CD4-positive, alpha-beta T cell (primary cell): Measurements from ENCODE around the gene CCDC51. TPM values are rescaled to one million over a fixed set of nuclear protein-coding genes. Genes with fewer than 3 reads are reported as not detected.

Experiments used
- ATAC-seq: fragments of 200-7000 bp; cut with Tn5 transposase; one replicate; pipeline ENCODE4 v1.10.0; 2022; ENCODE audit warnings: mild to moderate bottlenecking; ENCODE audit not compliant: poor library complexity
- CTCF ChIA-PET: fragments of 350-600 bp; sonication (Branson Sonifier 250); formaldehyde crosslinking; loops from one replicate; lab custom pipeline; 2021; ENCODE audit warnings: antibody characterized with exemption, inconsistent platforms; lab: Charles Lee
- POLR2A ChIA-PET: fragments of 350-600 bp; sonication (Branson Sonifier 250); formaldehyde crosslinking; loops from one replicate; lab custom pipeline; 2021; ENCODE audit warnings: antibody characterized with exemption, inconsistent platforms; lab: Charles Lee
- DNase-seq, 14 experiments: peaks; one replicate each; pipeline ENCODE4 v3.0.0-alpha.2; 2013 to 2020; ENCODE audit warnings: mixed read lengths in 2 of 14
- H3K27ac ChIP-seq, 2 donors: one replicate each; pipeline versions ENCODE4 v1.5.1 to v1.7.0; 2013; ENCODE audit warnings: low read length in 2 of 2, low read depth in 1 of 2, mild to moderate bottlenecking in 1 of 2
- H3K27me3 ChIP-seq, 2 experiments: 1 replicate in 1 of 2; 2 replicates in 1 of 2; pipeline versions ENCODE4 v1.6.1 to v1.7.0; 2013; ENCODE audit warnings: low read length in 2 of 2, control low read depth in 1 of 2, mild to moderate bottlenecking in 1 of 2, moderate library complexity in 1 of 2; ENCODE audit not compliant: insufficient read depth in 2 of 2, control insufficient read depth in 1 of 2
- H3K36me3 ChIP-seq: one replicate; pipeline ENCODE4 v1.6.1; 2013; ENCODE audit warnings: low read length, control low read depth; ENCODE audit not compliant: insufficient read depth
- H3K4me1 ChIP-seq: one replicate; pipeline ENCODE4 v1.6.1; 2013; ENCODE audit warnings: low read length, control low read depth; ENCODE audit not compliant: insufficient read depth
- H3K4me3 ChIP-seq: one replicate; pipeline ENCODE4 v1.5.1; 2013; ENCODE audit warnings: mild to moderate bottlenecking, low read length, moderate library complexity
- H3K9me3 ChIP-seq, 2 experiments: 1 replicate in 1 of 2; 2 replicates in 1 of 2; pipeline versions ENCODE4 v1.6.1 to v1.7.0; 2013; ENCODE audit warnings: low read length in 2 of 2, mild to moderate bottlenecking in 2 of 2, control low read depth in 1 of 2, moderate library complexity in 1 of 2; ENCODE audit not compliant: control insufficient read depth in 1 of 2, insufficient read depth in 1 of 2
- H3K27ac Mint-ChIP-seq: one replicate; pipeline ENCODE4 v1.8.0; 2020; ENCODE audit warnings: mixed read lengths
- H3K27me3 Mint-ChIP-seq: one replicate; pipeline ENCODE4 v1.8.0; 2021; ENCODE audit warnings: mixed read lengths
- H3K36me3 Mint-ChIP-seq: one replicate; pipeline ENCODE4 v1.8.0; 2021; ENCODE audit warnings: low read depth, mixed read lengths
- H3K4me1 Mint-ChIP-seq: one replicate; pipeline ENCODE4 v1.8.0; 2021; ENCODE audit warnings: low read depth, mixed read lengths
- H3K4me3 Mint-ChIP-seq: one replicate; pipeline ENCODE4 v1.8.0; 2020; ENCODE audit warnings: mild to moderate bottlenecking, mixed read lengths
- H3K9me3 Mint-ChIP-seq: one replicate; pipeline ENCODE4 v1.8.0; 2020; ENCODE audit warnings: mixed read lengths
- intact Hi-C, 2 experiments: fragments of 100-400 bp; cut with DNase I in 1 of 2; cut with micrococcal nuclease in 1 of 2; formaldehyde crosslinking; loops; one replicate each; pipeline versions ENCODE4 v1.15.1 to v1.9.0; 2023 to 2025; cut with DNase I, micrococcal nuclease
- total RNA-seq, 174 experiments: library from RNA in 2 of 174; stranded (reverse) in 2 of 174; gene quantifications; one replicate each; pipeline ENCODE4 v1.2.3 and lab custom pipeline; 2021 to 2026
- TF ChIP-seq, protein P1 (sequence below): fragments of 200-600 bp; IDR thresholded peaks from one replicate; pipeline ENCODE4 v1.8.0; 2022; ENCODE audit warnings: antibody characterized with exemption, mild to moderate bottlenecking

CCDC51 gene
- total RNA-seq, 2 experiments from 2014 or later, result 5.5 to 5.8 TPM

GRCh38 chr3:48425281-48425812 is 14.6 kb downstream of the CCDC51 start:
- Histone ChIP-seq H3K4me1 (peaks cover 15% of the 10 kb centered on the region), H3K4me3 (no peak overlapping the region), H3K36me3 (no peaks in the 10 kb centered on the region), H3K9me3 (no peaks in the 10 kb centered on the region), H3K27ac (no peak overlapping the region), H3K27me3 (no peaks in the 10 kb centered on the region)
- no peaks in the 10 kb centered on the region for H3K27me3 Mint-ChIP-seq
- ChIA-PET CTCF (no interaction called here), POLR2A (no interaction called here)
- DNase-seq (no peak), ATAC-seq (no peak)
- H3K4me1 Mint-ChIP-seq, result peaks cover 2% of the 10 kb centered on the region
- intact Hi-C loops, result no loop called here
- H3K4me3 Mint-ChIP-seq, result no peak overlapping the region
- H3K9me3 Mint-ChIP-seq, result no peaks in the 10 kb centered on the region
- H3K36me3 Mint-ChIP-seq, result no peaks in the 10 kb centered on the region
- TF ChIP-seq, protein P1, sequence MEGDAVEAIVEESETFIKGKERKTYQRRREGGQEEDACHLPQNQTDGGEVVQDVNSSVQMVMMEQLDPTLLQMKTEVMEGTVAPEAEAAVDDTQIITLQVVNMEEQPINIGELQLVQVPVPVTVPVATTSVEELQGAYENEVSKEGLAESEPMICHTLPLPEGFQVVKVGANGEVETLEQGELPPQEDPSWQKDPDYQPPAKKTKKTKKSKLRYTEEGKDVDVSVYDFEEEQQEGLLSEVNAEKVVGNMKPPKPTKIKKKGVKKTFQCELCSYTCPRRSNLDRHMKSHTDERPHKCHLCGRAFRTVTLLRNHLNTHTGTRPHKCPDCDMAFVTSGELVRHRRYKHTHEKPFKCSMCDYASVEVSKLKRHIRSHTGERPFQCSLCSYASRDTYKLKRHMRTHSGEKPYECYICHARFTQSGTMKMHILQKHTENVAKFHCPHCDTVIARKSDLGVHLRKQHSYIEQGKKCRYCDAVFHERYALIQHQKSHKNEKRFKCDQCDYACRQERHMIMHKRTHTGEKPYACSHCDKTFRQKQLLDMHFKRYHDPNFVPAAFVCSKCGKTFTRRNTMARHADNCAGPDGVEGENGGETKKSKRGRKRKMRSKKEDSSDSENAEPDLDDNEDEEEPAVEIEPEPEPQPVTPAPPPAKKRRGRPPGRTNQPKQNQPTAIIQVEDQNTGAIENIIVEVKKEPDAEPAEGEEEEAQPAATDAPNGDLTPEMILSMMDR, result no peak
- H3K27ac Mint-ChIP-seq, result no peak overlapping the region

DNA sequence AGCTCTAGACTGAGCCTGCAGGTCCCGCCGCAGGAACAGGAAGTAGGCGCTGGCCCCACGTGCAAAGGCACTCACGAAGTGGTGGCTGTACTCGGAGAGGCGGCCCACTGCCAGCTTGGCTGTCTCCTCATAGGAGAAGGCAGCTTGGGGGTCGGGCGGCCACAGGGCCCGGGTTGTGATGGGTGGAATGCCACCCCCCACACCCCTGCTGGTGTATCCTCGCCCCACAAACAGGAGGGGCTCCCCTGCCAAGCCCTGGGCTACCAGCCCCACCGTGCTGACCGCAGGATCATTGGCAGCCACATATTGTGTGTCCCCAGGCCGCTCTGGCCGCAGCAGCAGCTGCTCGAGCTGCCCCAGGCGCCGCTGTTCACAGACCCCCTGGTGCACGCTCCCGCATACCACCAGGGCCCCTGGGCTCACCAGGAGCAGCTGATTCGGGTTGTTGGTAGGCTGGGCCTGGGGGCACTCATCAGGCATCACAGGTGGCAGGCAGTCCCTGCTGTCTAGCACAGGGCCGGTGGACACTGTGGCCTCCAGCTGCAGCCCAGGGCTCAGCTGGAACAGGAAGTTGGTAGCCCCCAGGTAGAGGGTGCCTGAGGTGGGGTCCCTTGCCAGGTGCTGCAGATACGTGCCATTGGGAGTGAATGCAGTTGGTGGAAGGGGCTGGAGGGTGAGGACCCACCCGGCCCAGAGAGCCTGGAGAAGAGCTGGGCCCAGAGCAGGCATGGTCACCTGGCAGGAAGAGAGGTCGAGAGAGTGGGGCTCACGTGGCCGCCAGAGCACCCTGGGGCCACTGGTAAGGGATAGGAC is 15.8 kb downstream of the CCDC51 start:
- POLR2A ChIA-PET, result no interaction called here
- TF ChIP-seq, protein P1, result no peak
- H3K27me3 ChIP-seq, result no peaks in the 10 kb centered on the region
- no peaks in the 10 kb centered on the region for H3K9me3 Mint-ChIP-seq
- intact Hi-C loops, result no loop called here
- no peaks in the 10 kb centered on the region for H3K27me3 Mint-ChIP-seq
- H3K4me1 ChIP-seq, result peaks cover 7% of the 10 kb centered on the region
- H3K27ac Mint-ChIP-seq, result no peak overlapping the region
- CTCF ChIA-PET, result interaction anchor here (0.6 to 2.6 kb wide), 2 partner anchors 12 to 78 kb away, joined by 3 to 7 read pairs; no protein-coding TSS in a partner anchor
- H3K4me3 Mint-ChIP-seq, result no peak overlapping the region
- H3K36me3 ChIP-seq, result no peaks in the 10 kb centered on the region
- no peaks in the 10 kb centered on the region for H3K4me1 Mint-ChIP-seq
- no peaks in the 10 kb centered on the region for H3K36me3 Mint-ChIP-seq
- no peak for DNase-seq
- no peak overlapping the region for H3K27ac ChIP-seq
- no peaks in the 10 kb centered on the region for H3K9me3 ChIP-seq
- ATAC-seq, result no peak
- no peak overlapping the region for H3K4me3 ChIP-seq

DNA sequence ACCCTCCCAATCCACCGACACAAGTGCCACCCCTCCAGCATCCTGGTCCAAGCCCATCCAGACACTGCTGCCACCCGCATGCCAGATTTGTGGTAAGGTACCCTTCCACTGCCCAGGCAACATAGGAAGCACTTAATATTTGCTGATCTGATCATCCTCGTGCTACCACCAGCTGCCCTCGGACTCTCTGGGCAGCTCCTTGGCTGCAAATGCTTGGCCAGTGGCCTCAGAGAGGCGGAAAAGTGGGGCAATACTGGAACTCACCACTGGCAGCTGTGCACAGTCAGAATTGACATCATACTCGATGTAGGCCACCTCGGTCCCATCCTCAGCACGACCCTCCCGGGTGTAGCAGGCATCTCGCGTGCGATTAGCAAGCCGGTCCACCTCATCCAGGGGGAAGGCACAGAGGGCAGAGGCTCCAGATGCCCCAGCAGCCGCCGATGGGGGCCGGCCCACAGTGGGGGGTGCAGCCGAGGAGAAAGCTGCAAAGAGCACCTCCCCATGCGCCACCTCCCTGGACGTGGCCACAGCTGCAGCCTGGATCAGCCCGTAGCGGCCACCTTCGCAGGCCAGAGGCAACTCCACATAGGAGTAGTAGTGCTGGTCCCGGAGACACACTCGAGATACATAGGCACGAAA is 16.6 kb downstream of the CCDC51 start:
- ATAC-seq (no peak), DNase-seq (no peak)
- H3K9me3 Mint-ChIP-seq, result no peaks in the 10 kb centered on the region
- H3K36me3 Mint-ChIP-seq, result no peaks in the 10 kb centered on the region
- no peaks in the 10 kb centered on the region for H3K36me3 ChIP-seq
- H3K27me3 ChIP-seq, result no peaks in the 10 kb centered on the region
- no peaks in the 10 kb centered on the region for H3K27me3 Mint-ChIP-seq
- TF ChIP-seq, protein P1, result no peak
- no peak overlapping the region for H3K27ac Mint-ChIP-seq
- peaks cover under 1% of the 10 kb centered on the region for H3K4me1 ChIP-seq
- no peak overlapping the region for H3K27ac ChIP-seq
- H3K9me3 ChIP-seq, result no peaks in the 10 kb centered on the region
- H3K4me1 Mint-ChIP-seq, result no peaks in the 10 kb centered on the region
- ChIA-PET CTCF (interaction anchor here (0.6 to 2.6 kb wide), 2 partner anchors 13 to 79 kb away, joined by 3 to 7 read pairs; no protein-coding TSS in a partner anchor), POLR2A (no interaction called here)
- H3K4me3 Mint-ChIP-seq, result no peak overlapping the region
- no peak overlapping the region for H3K4me3 ChIP-seq
- intact Hi-C loops, result no loop called here
